Thymus (tissue), 11 donors: Measurements from ENCODE around the gene PIGC. TPM values are rescaled to one million over a fixed set of nuclear protein-coding genes. Genes with fewer than 3 reads are reported as not detected.

ENCODE experiments used
- DNase-seq, 9 donors: peaks; one replicate each; pipeline ENCODE4 v3.0.0-alpha.2; 2013; ENCODE audit warnings: low spot score in 9 of 9, low read depth in 6 of 9, missing footprints in 1 of 9
- H3K27ac ChIP-seq, 2 donors: one replicate each; pipeline ENCODE4 v1.5.1; 2013; ENCODE audit warnings: control low read depth in 1 of 2, low read depth in 1 of 2, low read length in 1 of 2, mild to moderate bottlenecking in 1 of 2, moderate library complexity in 1 of 2
- H3K27me3 ChIP-seq, 2 donors: one replicate each; pipeline ENCODE4 v1.5.1; 2013; ENCODE audit warnings: low read length in 1 of 2; ENCODE audit not compliant: control insufficient read depth in 2 of 2, insufficient read depth in 1 of 2
- H3K36me3 ChIP-seq, 2 donors: one replicate each; pipeline ENCODE4 v1.5.1; 2013; ENCODE audit warnings: low read length in 1 of 2, mild to moderate bottlenecking in 1 of 2, moderate library complexity in 1 of 2; ENCODE audit not compliant: control insufficient read depth in 2 of 2, insufficient read depth in 2 of 2
- H3K4me1 ChIP-seq, 2 donors: one replicate each; pipeline ENCODE4 v1.5.1; 2013; ENCODE audit warnings: low read length in 2 of 2; ENCODE audit not compliant: control insufficient read depth in 2 of 2, insufficient read depth in 2 of 2
- H3K4me3 ChIP-seq, 2 donors: one replicate each; pipeline ENCODE4 v1.5.1; 2013; ENCODE audit warnings: low read length in 2 of 2, control low read depth in 1 of 2, mild to moderate bottlenecking in 1 of 2
- H3K9me3 ChIP-seq, 2 donors: one replicate each; pipeline ENCODE4 v1.5.1; 2013; ENCODE audit warnings: low read length in 1 of 2, mild to moderate bottlenecking in 1 of 2; ENCODE audit not compliant: control insufficient read depth in 2 of 2, insufficient read depth in 1 of 2
- WGBS: extraction: QIAGEN DNeasy Blood & Tissue Kit; methylation state at CpG from one replicate; pipeline ENCODE4 v1.1.7; 2013; 5-methylcytosine and 5-hydroxymethylcytosine counted together
- polyA plus RNA-seq: library from polyadenylated mRNA; stranded (reverse); fragments of 200-250 nt; gene quantifications from one replicate; pipeline ENCODE4 v1.2.3, GENCODE V29; 2013
- total RNA-seq: library from RNA; stranded (reverse); fragments of 120-200 nt; gene quantifications from one replicate; pipeline ENCODE4 v1.2.4, GENCODE V29; 2013
- donor health status: healthy.

The PIGC gene
- total and polyA plus RNA-seq, 2 donors: 32.1 to 41.0 TPM

DNA sequence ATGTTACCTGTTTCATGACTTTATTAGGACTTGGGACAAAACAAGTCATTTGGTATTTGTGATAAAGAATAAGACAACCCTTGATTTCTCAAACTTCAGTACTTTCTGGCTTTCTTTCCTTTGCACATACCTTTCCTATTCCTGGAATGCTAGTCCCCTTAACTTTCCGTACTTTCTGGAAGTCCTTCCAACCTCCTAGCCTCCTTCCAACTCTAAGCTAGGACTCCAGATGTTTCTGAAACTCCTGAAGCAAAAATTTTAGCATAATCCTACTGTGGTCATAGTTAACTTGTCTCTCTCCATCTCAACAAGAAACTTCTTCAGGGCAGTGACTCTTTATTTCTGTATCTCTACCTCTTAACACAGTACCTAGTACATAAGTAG, 43.2 kb downstream of the PIGC start:
- H3K4me3 ChIP-seq: no peak overlapping the region
- H3K36me3 ChIP-seq: no peaks in the 10 kb centered on the region
- 98% methylated on average over 1 of the region's 1 CpG for WGBS
- no peak overlapping the region for H3K27ac ChIP-seq
- no peaks in the 10 kb centered on the region for H3K9me3 ChIP-seq
- no peaks in the 10 kb centered on the region for H3K4me1 ChIP-seq
- DNase-seq: no peak
- no peaks in the 10 kb centered on the region for H3K27me3 ChIP-seq

DNA sequence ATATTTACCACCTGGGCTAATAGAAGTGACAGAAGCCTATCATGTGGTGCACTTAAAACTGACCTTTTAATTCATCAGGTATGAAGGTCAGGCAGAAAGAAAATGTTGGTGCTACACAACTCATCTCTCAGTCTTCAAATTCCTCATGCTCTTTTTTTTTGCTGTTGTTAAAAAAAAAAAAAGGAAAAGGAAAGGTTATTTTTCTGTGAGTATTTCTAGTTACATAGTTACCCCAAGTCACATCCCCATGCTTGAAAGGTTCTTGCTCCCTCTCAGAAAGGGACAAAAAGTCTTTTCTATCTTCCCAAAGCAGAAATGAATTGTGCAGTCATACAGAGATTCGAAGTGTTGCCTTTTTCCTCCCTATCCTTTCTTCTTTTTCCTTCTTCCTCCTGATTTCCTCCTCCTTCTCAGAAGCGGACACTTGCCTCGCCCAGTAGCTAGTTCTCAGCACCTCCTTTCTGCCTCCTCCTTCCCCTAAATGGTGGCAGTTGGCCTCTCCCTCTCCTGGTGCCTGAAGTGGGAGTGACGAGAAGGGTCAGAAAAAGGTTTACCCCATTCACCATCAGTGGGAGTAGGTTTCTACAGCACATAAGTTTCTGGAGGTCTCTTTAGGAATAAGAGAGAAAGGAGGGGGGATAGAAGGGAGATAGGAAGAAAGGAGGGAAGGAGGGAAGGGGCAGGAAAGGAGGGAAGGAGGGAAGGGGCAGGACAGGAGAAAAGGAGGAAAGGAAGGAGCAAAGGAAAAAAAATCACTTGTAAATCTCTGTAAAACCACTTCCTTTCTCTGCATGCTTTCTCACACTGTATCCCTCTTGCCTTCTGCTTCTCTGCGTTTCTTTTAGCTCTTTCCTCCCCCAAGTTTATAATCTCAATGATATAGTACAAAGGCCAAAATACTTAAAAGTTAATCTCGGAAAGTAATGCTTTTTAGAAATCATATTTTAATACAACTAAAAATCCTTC, 43.8 kb downstream of the PIGC start:
- H3K36me3 ChIP-seq: no peaks in the 10 kb centered on the region
- no peaks in the 10 kb centered on the region for H3K4me1 ChIP-seq
- H3K27me3 ChIP-seq: no peaks in the 10 kb centered on the region
- 84% methylated on average over 6 of the region's 6 CpGs for WGBS
- H3K27ac ChIP-seq: no peak overlapping the region
- DNase-seq: no peak
- H3K4me3 ChIP-seq: no peak overlapping the region
- no peaks in the 10 kb centered on the region for H3K9me3 ChIP-seq

DNA sequence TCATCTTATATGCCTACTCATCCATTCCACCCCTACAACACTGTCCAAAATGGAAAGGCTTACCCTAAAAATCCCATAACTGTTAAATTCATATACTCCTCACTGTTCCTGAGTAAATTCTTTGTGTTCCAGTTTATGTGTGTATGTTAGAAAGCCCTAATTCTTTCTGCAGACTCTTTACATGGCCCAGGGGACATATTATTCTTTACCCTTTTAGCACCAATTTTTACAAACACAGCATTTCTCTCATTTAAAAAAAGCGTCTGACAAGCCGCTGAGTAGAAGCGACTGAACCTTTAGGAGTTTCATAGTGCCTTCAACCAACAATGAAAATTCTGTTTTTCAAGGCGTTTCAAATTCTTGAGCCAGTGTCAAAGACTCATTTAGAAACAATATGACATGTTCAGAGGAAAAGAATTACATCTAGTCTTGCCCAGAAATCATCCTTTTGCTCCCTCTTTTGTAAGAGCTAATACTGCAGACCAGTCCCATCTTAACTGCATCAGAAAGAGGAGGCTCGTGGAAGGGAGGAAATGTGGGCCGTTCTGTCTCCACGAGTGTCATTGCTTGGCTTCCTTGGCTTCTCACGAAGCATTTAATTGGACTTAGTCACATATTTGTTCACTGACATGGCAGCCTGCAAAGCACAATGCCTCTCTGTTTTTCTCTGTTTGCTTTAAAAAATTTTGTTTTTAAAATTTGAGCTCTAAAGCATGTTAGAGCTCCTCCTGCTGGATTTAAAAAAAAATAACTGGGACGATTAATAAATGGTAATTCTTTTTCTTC, 44.7 kb downstream of the PIGC start:
- peak in 2 of 9 donors; percentile 21 to 47 for DNase-seq
- Histone ChIP-seq H3K27ac (peak overlapping the region; percentile 20 to 43), H3K4me3 (no peak overlapping the region), H3K9me3 (no peaks in the 10 kb centered on the region), H3K36me3 (no peaks in the 10 kb centered on the region), H3K27me3 (no peaks in the 10 kb centered on the region), H3K4me1 (peaks cover 5% of the 10 kb centered on the region in 2 donors)
- 53% methylated on average over 9 of the region's 9 CpGs for WGBS

- Histone ChIP-seq H3K27me3 (no peaks in the 10 kb centered on the region), H3K4me1 (peaks cover 5 to 9% of the 10 kb centered on the region in 2 donors), H3K36me3 (no peaks in the 10 kb centered on the region), H3K27ac (no peak overlapping the region), H3K4me3 (no peak overlapping the region), H3K9me3 (no peaks in the 10 kb centered on the region)
- 97% methylated on average over 2 of the region's 2 CpGs for WGBS
- no peak for DNase-seq
These were observed 45.7 kb downstream of the PIGC start for GRCh38 chr1:172398193-172398592.

GRCh38 chr1:172397633-172398032, 46.2 kb downstream of the PIGC start:
- H3K36me3 ChIP-seq: no peaks in the 10 kb centered on the region
- peaks cover 5 to 9% of the 10 kb centered on the region in 2 donors for H3K4me1 ChIP-seq
- no peak overlapping the region for H3K27ac ChIP-seq
- WGBS: 95% methylated on average over 2 of the region's 2 CpGs
- H3K27me3 ChIP-seq: no peaks in the 10 kb centered on the region
- H3K9me3 ChIP-seq: no peaks in the 10 kb centered on the region
- no peak overlapping the region for H3K4me3 ChIP-seq
- no peak for DNase-seq

- Histone ChIP-seq H3K36me3 (no peaks in the 10 kb centered on the region), H3K4me3 (no peak overlapping the region), H3K9me3 (no peaks in the 10 kb centered on the region), H3K27ac (no peak overlapping the region), H3K27me3 (no peaks in the 10 kb centered on the region), H3K4me1 (peaks cover 5 to 9% of the 10 kb centered on the region in 2 donors)
- WGBS: 93% methylated on average over 3 of the region's 3 CpGs
- no peak for DNase-seq
These were observed 46.6 kb downstream of the PIGC start for GRCh38 chr1:172397221-172397620.

DNA sequence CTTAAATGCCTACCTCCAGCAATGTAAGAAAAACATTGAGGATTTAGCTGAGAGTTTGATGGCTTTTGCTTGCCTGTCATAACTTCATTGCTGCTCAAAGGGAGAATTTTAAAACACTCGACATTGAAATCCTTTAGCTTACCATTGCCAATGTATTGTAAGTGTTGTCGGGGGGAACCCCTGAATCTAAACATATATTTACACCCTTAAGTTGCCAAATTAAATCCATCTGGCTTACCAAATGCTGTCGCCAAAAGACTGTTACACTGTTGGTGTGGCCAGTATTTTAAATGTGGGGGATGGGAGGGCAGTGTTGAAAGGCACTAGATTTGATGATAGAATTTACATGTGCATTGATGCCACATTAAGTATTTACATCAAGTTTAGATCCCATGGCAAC, 48.3 kb downstream of the PIGC start:
- Histone ChIP-seq H3K9me3 (no peaks in the 10 kb centered on the region), H3K27me3 (no peaks in the 10 kb centered on the region), H3K4me1 (peaks cover 5 to 13% of the 10 kb centered on the region in 2 donors), H3K27ac (no peak overlapping the region), H3K36me3 (no peaks in the 10 kb centered on the region), H3K4me3 (no peak overlapping the region)
- WGBS: 98% methylated on average over 3 of the region's 3 CpGs
- DNase-seq: no peak

- Histone ChIP-seq H3K27ac (peak overlapping the region; percentile 71 to 74), H3K4me1 (peaks cover 5 to 18% of the 10 kb centered on the region in 2 donors), H3K9me3 (no peaks in the 10 kb centered on the region), H3K4me3 (no peak overlapping the region), H3K36me3 (no peaks in the 10 kb centered on the region), H3K27me3 (no peaks in the 10 kb centered on the region)
- no peak for DNase-seq
- WGBS: 93% methylated on average over 5 of the region's 5 CpGs
These were observed 49.1 kb downstream of the PIGC start for GRCh38 chr1:172394811-172395210.
